Endothelial cell of umbilical vein (primary cell): ENCODE data around the gene ALDH1A3. TPM values are rescaled to one million over a fixed set of nuclear protein-coding genes. Genes with fewer than 3 reads are reported as not detected.

Source experiments
- BruUV-seq: library from RNA; stranded (reverse); fragments of 400-500 nt; replicated peaks from 2 replicates; lab custom pipeline; 2021; lab: Mats Ljungman, UMichigan
- CTCF ChIA-PET: fragments of 300-600, 350-600 bp; sonication (Branson Sonifier 250); formaldehyde crosslinking; loops from one replicate; lab custom pipeline; 2021; ENCODE audit warnings: antibody characterized with exemption, inconsistent platforms; lab: Charles Lee
- POLR2A ChIA-PET: fragments of 300-600, 350-600 bp; sonication (Branson Sonifier 250); formaldehyde crosslinking; loops from one replicate; lab custom pipeline; 2021; ENCODE audit warnings: antibody characterized with exemption, inconsistent platforms; lab: Charles Lee
- DNase-seq: peaks from one replicate; pipeline ENCODE4 v3.0.0-alpha.2; 2011; ENCODE audit warnings: low read depth, low spot score
- FAIRE-seq: peaks from 2 replicates; lab custom pipeline; 2011; peaks lifted over from hg19 to GRCh38; lab: Jason Lieb, UNC
- H2AFZ ChIP-seq: 2 replicates; pipeline ENCODE4 v1.6.0; 2012; ENCODE audit warnings: low read depth, low read length, control low read depth, inconsistent platforms
- H3K27ac ChIP-seq: 2 replicates; pipeline ENCODE4 v1.5.1; 2011; ENCODE audit warnings: low read depth, mild to moderate bottlenecking, control low read depth, low read length, moderate library complexity; ENCODE audit not compliant: insufficient read depth
- H3K27me3 ChIP-seq, 2 experiments: 2 replicates each; pipeline versions ENCODE4 v1.6.0 to v1.6.1; 2011; ENCODE audit warnings: low read length in 2 of 2, mixed read lengths in 1 of 2; ENCODE audit not compliant: control insufficient read depth in 2 of 2, insufficient read depth in 2 of 2
- H3K36me3 ChIP-seq, 2 experiments: 2 replicates in 1 of 2; 3 replicates in 1 of 2; pipeline ENCODE4 v1.5.1; 2011; ENCODE audit warnings: low read length in 2 of 2, mild to moderate bottlenecking in 1 of 2, moderate library complexity in 1 of 2; ENCODE audit not compliant: control insufficient read depth in 2 of 2, insufficient read depth in 2 of 2; ENCODE audit errors: extremely low read depth in 1 of 2
- H3K4me1 ChIP-seq: 3 replicates; pipeline ENCODE4 v1.5.1; 2011; ENCODE audit warnings: mild to moderate bottlenecking, low read length; ENCODE audit not compliant: control insufficient read depth, insufficient read depth; ENCODE audit errors: extremely low read depth
- H3K4me2 ChIP-seq: 2 replicates; pipeline ENCODE4 v1.6.1; 2011; ENCODE audit warnings: low read length, control low read depth, mixed read lengths; ENCODE audit not compliant: insufficient read depth
- H3K4me3 ChIP-seq, 3 experiments: fragments of 200-600 bp in 1 of 3; sonication (generic), shearing (Covaris generic) in 1 of 3; replicated peaks in 1 of 3; 2 replicates each; pipeline ENCODE4 v1.5.1; 2011 to 2016; ENCODE audit warnings: control low read depth in 3 of 3, low read length in 3 of 3, mild to moderate bottlenecking in 2 of 3, inconsistent platforms in 1 of 3, low read depth in 1 of 3, moderate library complexity in 1 of 3; ENCODE audit not compliant: insufficient read depth in 1 of 3
- H3K79me2 ChIP-seq: 2 replicates; pipeline ENCODE4 v1.6.0; 2012; ENCODE audit warnings: low read length, inconsistent platforms; ENCODE audit not compliant: control insufficient read depth, insufficient read depth
- H3K9ac ChIP-seq: replicated peaks from 2 replicates; pipeline ENCODE3; 2011; ENCODE audit warnings: low read length, control low read depth; ENCODE audit not compliant: insufficient read depth; ENCODE audit errors: extremely low read depth
- H3K9me1 ChIP-seq: replicated peaks from 3 replicates; pipeline ENCODE4 v1.6.0; 2011; ENCODE audit warnings: mild to moderate bottlenecking, low read length; ENCODE audit not compliant: control insufficient read depth, insufficient read depth; ENCODE audit errors: extremely low read depth
- H3K9me3 ChIP-seq: replicated peaks from 2 replicates; pipeline ENCODE4 v1.5.1; 2012; ENCODE audit warnings: low read length, inconsistent platforms; ENCODE audit not compliant: control insufficient read depth, insufficient read depth
- H4K20me1 ChIP-seq: replicated peaks from 2 replicates; pipeline ENCODE3; 2011; ENCODE audit warnings: mild to moderate bottlenecking, low read length; ENCODE audit not compliant: control insufficient read depth, insufficient read depth; ENCODE audit errors: extremely low read depth
- EZH2 ChIP-seq: IDR thresholded peaks from 2 replicates; pipeline ENCODE4 v1.6.1; 2012; ENCODE audit warnings: borderline replicate concordance, low read depth, mild to moderate bottlenecking, moderate library complexity, low read length, inconsistent platforms; ENCODE audit not compliant: severe bottlenecking
- FOS ChIP-seq: IDR thresholded peaks from 2 replicates; pipeline ENCODE4 v1.6.1; 2011; ENCODE audit warnings: mild to moderate bottlenecking, low read length, moderate library complexity, borderline replicate concordance; ENCODE audit not compliant: insufficient read depth
- GATA2 ChIP-seq: IDR thresholded peaks from 2 replicates; pipeline ENCODE4 v1.7.0; 2011; ENCODE audit warnings: low read depth, mild to moderate bottlenecking, moderate library complexity, mixed read lengths, low read length; ENCODE audit not compliant: insufficient read length, insufficient read depth
- JUN ChIP-seq: IDR thresholded peaks from 2 replicates; pipeline ENCODE4 v1.6.1; 2011; ENCODE audit warnings: borderline replicate concordance, low read depth; ENCODE audit not compliant: insufficient read length, insufficient read depth
- MYC ChIP-seq: IDR thresholded peaks from one replicate; pipeline ENCODE4 v1.6.1; 2011; ENCODE audit warnings: mild to moderate bottlenecking, low read depth, low read length
- POLR2A ChIP-seq: IDR thresholded peaks from 2 replicates; pipeline ENCODE4 v1.6.1; 2012; ENCODE audit warnings: low read depth, mild to moderate bottlenecking, control low read depth, low read length
- POLR2AphosphoS5 ChIP-seq: IDR thresholded peaks from 2 replicates; pipeline ENCODE4 v1.6.1; 2012; ENCODE audit warnings: low read depth, mild to moderate bottlenecking, control low read depth, low read length, moderate library complexity; ENCODE audit not compliant: insufficient read depth
- dilution Hi-C: fragments of 300-500 bp; cut with MboI; formaldehyde crosslinking; loops from one replicate; pipeline ENCODE4 v1.15.0; 2019; ENCODE audit warnings: low sequenced_read_pairs; ENCODE audit not compliant: extremely low pct_ligation_motif_present
- intact Hi-C: fragments of 100-400 bp; cut with micrococcal nuclease; formaldehyde crosslinking; loops from one replicate; pipeline ENCODE4 v1.10.0; 2022
- polyA plus RNA-seq, 4 experiments: library from polyadenylated mRNA; depleted of rRNA in 3 of 4; stranded (reverse) in 3 of 4; unstranded in 1 of 4; fragments of >200 nt; gene quantifications; 2 replicates each; pipeline versions ENCODE4 v1.2.1 to v1.2.3, GENCODE V29; 2011 to 2012; ENCODE audit warnings: missing spikeins in 1 of 4
- total RNA-seq: library from RNA; stranded (reverse); gene quantifications from 2 replicates; pipeline ENCODE4 v1.2.3, GENCODE V29; 2021
- TF ChIP-seq, protein P1 (sequence below): IDR thresholded peaks from 2 replicates; pipeline ENCODE4 v1.6.1; 2011; ENCODE audit not compliant: insufficient read depth, insufficient read length
- TF ChIP-seq, protein P2 (sequence below), 2 donors: IDR thresholded peaks; 1 replicate in 1 of 2; 2 replicates in 1 of 2; pipeline ENCODE4 v1.5.1; 2011; ENCODE audit warnings: low read length in 2 of 2, mild to moderate bottlenecking in 2 of 2, moderate library complexity in 2 of 2, control low read depth in 1 of 2, inconsistent platforms in 1 of 2, low read depth in 1 of 2; ENCODE audit not compliant: insufficient read depth in 1 of 2; ENCODE audit errors: extremely low read depth in 1 of 2

The ALDH1A3 gene
- total and polyA plus RNA-seq, 2 donors (not counting 3 experiments of a cell fraction or from before 2014, with no cell fraction given) = 2.8 to 5.8 TPM

DNA sequence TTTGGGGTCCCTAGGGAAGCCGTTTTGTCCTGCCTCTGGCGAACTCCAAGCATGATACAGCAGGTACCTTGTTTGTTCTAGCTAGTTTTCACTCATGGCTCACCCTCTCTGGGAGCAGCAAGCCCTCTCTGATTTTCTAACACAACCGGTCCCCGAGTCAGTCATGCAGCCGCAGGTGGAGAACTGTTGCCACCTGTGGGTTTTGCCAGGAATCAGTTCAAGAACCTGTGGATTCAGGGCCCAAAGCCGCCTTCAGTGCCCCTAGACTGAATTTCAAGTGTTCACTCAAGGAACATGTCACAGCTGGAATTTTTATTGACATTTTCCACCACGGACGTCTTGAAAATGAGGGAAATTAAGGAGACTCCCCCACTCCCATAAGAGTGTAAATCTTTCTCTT lies 26.2 kb downstream of the ALDH1A3 start:
- H3K4me3 ChIP-seq = no peak overlapping the region
- no peaks in the 10 kb centered on the region for H3K9me1 ChIP-seq
- no peak overlapping the region for H3K9ac ChIP-seq
- BruUV-seq = no TSS peak
- H3K27me3 ChIP-seq = no peaks in the 10 kb centered on the region
- no peak overlapping the region for H3K27ac ChIP-seq
- intact Hi-C loops (loop anchor here (10.0 kb wide), 1 partner anchor 279 kb away; no protein-coding TSS in a partner anchor), dilution Hi-C loops (no loop called here)
- FAIRE-seq (no peak), DNase-seq (no peak)
- ChIA-PET CTCF (interaction anchor here (1.0 to 5.1 kb wide), 4 partner anchors 11 to 101 kb away, joined by 4 to 53 read pairs (median 8); partner anchors contain the start of gene LRRK1), POLR2A (no interaction called here)
- TF ChIP-seq POLR2AphosphoS5 = no peak
- no peak for TF ChIP-seq EZH2
- no peak for TF ChIP-seq FOS
- no peak for TF ChIP-seq MYC
- TF ChIP-seq, protein P1, sequence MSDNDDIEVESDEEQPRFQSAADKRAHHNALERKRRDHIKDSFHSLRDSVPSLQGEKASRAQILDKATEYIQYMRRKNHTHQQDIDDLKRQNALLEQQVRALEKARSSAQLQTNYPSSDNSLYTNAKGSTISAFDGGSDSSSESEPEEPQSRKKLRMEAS = no peak
- TF ChIP-seq POLR2A = no peak
- TF ChIP-seq GATA2 = no peak
- TF ChIP-seq, protein P2, sequence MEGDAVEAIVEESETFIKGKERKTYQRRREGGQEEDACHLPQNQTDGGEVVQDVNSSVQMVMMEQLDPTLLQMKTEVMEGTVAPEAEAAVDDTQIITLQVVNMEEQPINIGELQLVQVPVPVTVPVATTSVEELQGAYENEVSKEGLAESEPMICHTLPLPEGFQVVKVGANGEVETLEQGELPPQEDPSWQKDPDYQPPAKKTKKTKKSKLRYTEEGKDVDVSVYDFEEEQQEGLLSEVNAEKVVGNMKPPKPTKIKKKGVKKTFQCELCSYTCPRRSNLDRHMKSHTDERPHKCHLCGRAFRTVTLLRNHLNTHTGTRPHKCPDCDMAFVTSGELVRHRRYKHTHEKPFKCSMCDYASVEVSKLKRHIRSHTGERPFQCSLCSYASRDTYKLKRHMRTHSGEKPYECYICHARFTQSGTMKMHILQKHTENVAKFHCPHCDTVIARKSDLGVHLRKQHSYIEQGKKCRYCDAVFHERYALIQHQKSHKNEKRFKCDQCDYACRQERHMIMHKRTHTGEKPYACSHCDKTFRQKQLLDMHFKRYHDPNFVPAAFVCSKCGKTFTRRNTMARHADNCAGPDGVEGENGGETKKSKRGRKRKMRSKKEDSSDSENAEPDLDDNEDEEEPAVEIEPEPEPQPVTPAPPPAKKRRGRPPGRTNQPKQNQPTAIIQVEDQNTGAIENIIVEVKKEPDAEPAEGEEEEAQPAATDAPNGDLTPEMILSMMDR (IDR thresholded peaks at IDR 0.05; ENCODE audit: extremely low read depth in 1 of 2, insufficient read depth in 1 of 2, low read depth in 1 of 2, low read length in 2 of 2) = no peak
- no peak for TF ChIP-seq JUN
- H4K20me1 ChIP-seq = no peaks in the 10 kb centered on the region
- H3K4me1 ChIP-seq = peaks cover 13% of the 10 kb centered on the region
- no peaks in the 10 kb centered on the region for H3K36me3 ChIP-seq
- H3K79me2 ChIP-seq = no peaks in the 10 kb centered on the region
- H2AFZ ChIP-seq = no peak overlapping the region
- no peaks in the 10 kb centered on the region for H3K9me3 ChIP-seq
- H3K4me2 ChIP-seq = no peak overlapping the region
